Pons (tissue), 1 donor: ENCODE measurements around the gene VPS36.
"Not testable (repeated sequence)": the region's sequence is repeated elsewhere in the genome, so short reads cannot be mapped to it uniquely, and the experiment has no call there.

ENCODE experiments used
- DNase-seq: peaks from one replicate; pipeline ENCODE4 v3.0.0-alpha.2; 2016; ENCODE audit warnings: low spot score

The VPS36 gene

GRCh38 chr13:52450012-52450792 is at the start of gene VPS36:
VPS36 (minus strand) TSS chr13:52450634; CDS start chr13:52450594, 40 bp downstream.
- peak; percentile 94 for DNase-seq

GRCh38 chr13:52497979-52498378 is 47.5 kb upstream of the VPS36 start:
- not testable (repeated sequence) for DNase-seq

GRCh38 chr13:52494241-52494640 is 43.8 kb upstream of the VPS36 start:
- not testable (repeated sequence) for DNase-seq

- not testable (repeated sequence) for DNase-seq
Observed at GRCh38 chr13:52491015-52491414, 40.6 kb upstream of the VPS36 start.

- not testable (repeated sequence) for DNase-seq
Observed at GRCh38 chr13:52488763-52489162, 38.3 kb upstream of the VPS36 start.

- DNase-seq = not testable (repeated sequence)
Observed at GRCh38 chr13:52487078-52487477, 36.6 kb upstream of the VPS36 start.

GRCh38 chr13:52480677-52481428 is 30.4 kb upstream of the VPS36 start:
- not testable (repeated sequence) for DNase-seq

GRCh38 chr13:52468487-52468886 is 18.1 kb upstream of the VPS36 start:
- not testable (repeated sequence) for DNase-seq

- no peak for DNase-seq
Observed at GRCh38 chr13:52463526-52463925, 13.1 kb upstream of the VPS36 start.

GRCh38 chr13:52461265-52461664 is 10.8 kb upstream of the VPS36 start:
- no peak for DNase-seq

- DNase-seq = no peak
Observed at GRCh38 chr13:52459668-52460067, 9.2 kb upstream of the VPS36 start.

- DNase-seq = peak; percentile 43
Observed at GRCh38 chr13:52455677-52456041, 5.2 kb upstream of the VPS36 start.

- DNase-seq = peak; percentile 92
Observed at GRCh38 chr13:52454820-52455676, 4.6 kb upstream of the VPS36 start, which contains the start of gene CKAP2. CKAP2 (plus strand) TSS chr13:52455478; CDS start chr13:52455557, 79 bp downstream.

- peak; percentile 26 for DNase-seq
Observed at GRCh38 chr13:52454459-52454819, 4.0 kb upstream of the VPS36 start.

- DNase-seq = no peak
Observed at GRCh38 chr13:52452470-52452869, 2.0 kb upstream of the VPS36 start.

GRCh38 chr13:52451135-52451804 is 836 bp upstream of the VPS36 start:
- no peak for DNase-seq

GRCh38 chr13:52450793-52451116 is 321 bp upstream of the VPS36 start:
- DNase-seq = no peak

- DNase-seq = peak; percentile 53
Observed at GRCh38 chr13:52449331-52450011, 963 bp downstream of the VPS36 start.

- DNase-seq = no peak
Observed at GRCh38 chr13:52447815-52448552, 2.5 kb downstream of the VPS36 start.

- DNase-seq = no peak
Observed at GRCh38 chr13:52447354-52447753, 3.1 kb downstream of the VPS36 start.

- no peak for DNase-seq
Observed at GRCh38 chr13:52446265-52446664, 4.2 kb downstream of the VPS36 start.
